GM12878 (cell line): ENCODE measurements around the gene NUDT13.

Source experiments
- BHLHE40 ChIP-seq, 2 experiments: fragments of 450-650 bp in 1 of 2; IDR thresholded peaks; 2 replicates each; pipeline ENCODE4 v1.6.1; 2011 to 2017; ENCODE audit warnings: low read depth in 2 of 2, borderline replicate concordance in 1 of 2, improper control_type of control experiment in 1 of 2, low read length in 1 of 2, mild to moderate bottlenecking in 1 of 2
- BMI1 ChIP-seq: fragments of 450-650 bp; IDR thresholded peaks from 2 replicates; pipeline ENCODE4 v1.6.1; 2016; ENCODE audit warnings: mild to moderate bottlenecking, moderate library complexity, borderline replicate concordance
- NFYB ChIP-seq: IDR thresholded peaks from 2 replicates; pipeline ENCODE4 v1.6.1; 2011; ENCODE audit warnings: low read depth, mild to moderate bottlenecking, low read length, improper control_type of control experiment, moderate library complexity; ENCODE audit not compliant: insufficient read depth
- RBBP5 ChIP-seq: fragments of 200-600 bp; sonication (generic); conservative IDR thresholded peaks from 2 replicates; pipeline ENCODE4 v1.6.1; 2016
- RFX5 ChIP-seq: IDR thresholded peaks from 2 replicates; pipeline ENCODE4 v1.6.1; 2011; ENCODE audit warnings: low read depth, low read length, improper control_type of control experiment
- SUZ12 ChIP-seq: fragments of 200-600 bp; sonication (generic); IDR thresholded peaks from one replicate; pipeline ENCODE4 v1.6.1; 2018; ENCODE audit warnings: antibody characterized with exemption, mild to moderate bottlenecking; ENCODE audit not compliant: unreplicated experiment
- TF ChIP-seq, protein P1 (sequence below): fragments of 450-650 bp; IDR thresholded peaks from 2 replicates; pipeline ENCODE4 v1.6.1; 2017; ENCODE audit warnings: antibody characterized with exemption, mild to moderate bottlenecking, moderate library complexity
- TF ChIP-seq, protein P2 (sequence below), 3 experiments: IDR thresholded peaks in 2 of 3; conservative IDR thresholded peaks in 1 of 3; 2 replicates each; pipeline ENCODE4 v1.5.1; 2011; ENCODE audit warnings: low read depth in 3 of 3, low read length in 3 of 3, mild to moderate bottlenecking in 3 of 3, control low read depth in 2 of 3, moderate library complexity in 2 of 3, inconsistent platforms in 1 of 3, mixed read lengths in 1 of 3; ENCODE audit not compliant: control insufficient read depth in 2 of 3, insufficient read depth in 1 of 3; ENCODE audit errors: extremely low read depth in 1 of 3

DNA sequence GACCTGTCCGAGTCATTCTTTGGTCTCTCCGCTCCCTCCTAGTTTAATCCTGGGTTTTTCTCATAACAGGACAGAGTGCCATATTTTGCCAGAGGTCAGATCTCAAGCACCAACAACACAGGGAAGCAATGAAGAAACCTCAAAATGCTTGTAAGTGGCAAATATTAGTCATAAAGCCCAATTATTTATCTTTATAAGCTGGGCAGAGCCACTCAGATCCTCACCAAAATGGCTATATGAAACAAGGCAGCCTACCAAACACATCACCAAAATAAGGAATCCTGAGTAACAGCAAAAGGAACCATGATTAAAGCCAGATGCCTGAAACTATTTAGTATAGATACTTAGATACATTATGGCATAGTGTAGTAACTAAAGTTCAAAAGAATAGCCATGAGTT is 52.8 kb downstream of the NUDT13 start:
- TF ChIP-seq SUZ12 (no peak), BHLHE40 (IDR thresholded peaks at IDR 0.05; ENCODE audit: borderline replicate concordance in 1 of 2, low read depth in 2 of 2, low read length in 1 of 2) (no peak), RBBP5 (no peak), NFYB (no peak), BMI1 (no peak), RFX5 (no peak)
- TF ChIP-seq, protein P1, sequence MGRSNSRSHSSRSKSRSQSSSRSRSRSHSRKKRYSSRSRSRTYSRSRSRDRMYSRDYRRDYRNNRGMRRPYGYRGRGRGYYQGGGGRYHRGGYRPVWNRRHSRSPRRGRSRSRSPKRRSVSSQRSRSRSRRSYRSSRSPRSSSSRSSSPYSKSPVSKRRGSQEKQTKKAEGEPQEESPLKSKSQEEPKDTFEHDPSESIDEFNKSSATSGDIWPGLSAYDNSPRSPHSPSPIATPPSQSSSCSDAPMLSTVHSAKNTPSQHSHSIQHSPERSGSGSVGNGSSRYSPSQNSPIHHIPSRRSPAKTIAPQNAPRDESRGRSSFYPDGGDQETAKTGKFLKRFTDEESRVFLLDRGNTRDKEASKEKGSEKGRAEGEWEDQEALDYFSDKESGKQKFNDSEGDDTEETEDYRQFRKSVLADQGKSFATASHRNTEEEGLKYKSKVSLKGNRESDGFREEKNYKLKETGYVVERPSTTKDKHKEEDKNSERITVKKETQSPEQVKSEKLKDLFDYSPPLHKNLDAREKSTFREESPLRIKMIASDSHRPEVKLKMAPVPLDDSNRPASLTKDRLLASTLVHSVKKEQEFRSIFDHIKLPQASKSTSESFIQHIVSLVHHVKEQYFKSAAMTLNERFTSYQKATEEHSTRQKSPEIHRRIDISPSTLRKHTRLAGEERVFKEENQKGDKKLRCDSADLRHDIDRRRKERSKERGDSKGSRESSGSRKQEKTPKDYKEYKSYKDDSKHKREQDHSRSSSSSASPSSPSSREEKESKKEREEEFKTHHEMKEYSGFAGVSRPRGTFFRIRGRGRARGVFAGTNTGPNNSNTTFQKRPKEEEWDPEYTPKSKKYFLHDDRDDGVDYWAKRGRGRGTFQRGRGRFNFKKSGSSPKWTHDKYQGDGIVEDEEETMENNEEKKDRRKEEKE = no peak
- TF ChIP-seq, protein P2, sequence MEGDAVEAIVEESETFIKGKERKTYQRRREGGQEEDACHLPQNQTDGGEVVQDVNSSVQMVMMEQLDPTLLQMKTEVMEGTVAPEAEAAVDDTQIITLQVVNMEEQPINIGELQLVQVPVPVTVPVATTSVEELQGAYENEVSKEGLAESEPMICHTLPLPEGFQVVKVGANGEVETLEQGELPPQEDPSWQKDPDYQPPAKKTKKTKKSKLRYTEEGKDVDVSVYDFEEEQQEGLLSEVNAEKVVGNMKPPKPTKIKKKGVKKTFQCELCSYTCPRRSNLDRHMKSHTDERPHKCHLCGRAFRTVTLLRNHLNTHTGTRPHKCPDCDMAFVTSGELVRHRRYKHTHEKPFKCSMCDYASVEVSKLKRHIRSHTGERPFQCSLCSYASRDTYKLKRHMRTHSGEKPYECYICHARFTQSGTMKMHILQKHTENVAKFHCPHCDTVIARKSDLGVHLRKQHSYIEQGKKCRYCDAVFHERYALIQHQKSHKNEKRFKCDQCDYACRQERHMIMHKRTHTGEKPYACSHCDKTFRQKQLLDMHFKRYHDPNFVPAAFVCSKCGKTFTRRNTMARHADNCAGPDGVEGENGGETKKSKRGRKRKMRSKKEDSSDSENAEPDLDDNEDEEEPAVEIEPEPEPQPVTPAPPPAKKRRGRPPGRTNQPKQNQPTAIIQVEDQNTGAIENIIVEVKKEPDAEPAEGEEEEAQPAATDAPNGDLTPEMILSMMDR (IDR thresholded peaks at IDR 0.05 in 2 of 3, conservative IDR thresholded peaks at IDR 0.05 in 1 of 3; ENCODE audit: control insufficient read depth in 2 of 3, extremely low read depth in 1 of 3, insufficient read depth in 1 of 3, low read depth in 3 of 3, low read length in 3 of 3) = no peak
